HepG2 (cell line): ENCODE measurements around the gene LRRN1. TPM values are rescaled to one million over a fixed set of nuclear protein-coding genes. Genes with fewer than 3 reads are reported as not detected.

Source experiments
- ATAC-seq: fragments of 200-7000 bp; cut with Tn5 transposase; 3 replicates; pipeline ENCODE4 v1.9.1; 2020; ENCODE audit warnings: mild to moderate bottlenecking, moderate library complexity
- BruUV-seq: library from RNA; stranded (reverse); fragments of 400-500 nt; replicated peaks from 2 replicates; lab custom pipeline; 2021; lab: Mats Ljungman, UMichigan
- CTCF ChIA-PET: fragments of 300-600 bp; formaldehyde crosslinking; extraction: SDS; loops from one replicate; lab custom pipeline; 2021; ENCODE audit warnings: low total read pairs, inconsistent platforms, low intra/inter-chr PET ratio; lab: Yijun Ruan, JAX
- POLR2A ChIA-PET: fragments of 350-600 bp; sonication (Branson Sonifier 250); formaldehyde crosslinking; loops from one replicate; lab custom pipeline; 2020; ENCODE audit warnings: antibody characterized with exemption, inconsistent platforms; lab: Yijun Ruan, JAX
- DNase-seq: peaks from one replicate; pipeline ENCODE4 v3.0.0-alpha.2; 2015; ENCODE audit warnings: low spot score
- FAIRE-seq: peaks from 3 replicates; lab custom pipeline; 2011; peaks lifted over from hg19 to GRCh38; lab: Jason Lieb, UNC
- H2AFZ ChIP-seq: one replicate; pipeline ENCODE4 v1.6.1; 2011; ENCODE audit warnings: low read length, inconsistent platforms
- H3K27ac ChIP-seq: fragments of 300-600 bp; 3 replicates; pipeline ENCODE4 v1.8.0; 2011; ENCODE audit warnings: mixed run types, mild to moderate bottlenecking, mixed read lengths, low read length, inconsistent platforms; ENCODE audit not compliant: insufficient read depth; ENCODE audit errors: extremely low read length
- H3K27me3 ChIP-seq, 2 experiments: fragments of 200-600 bp in 1 of 2; 2 replicates in 1 of 2; 3 replicates in 1 of 2; pipeline versions ENCODE4 v1.6.0 to v1.8.0; 2011; ENCODE audit warnings: low read length in 2 of 2, mild to moderate bottlenecking in 2 of 2, moderate library complexity in 2 of 2, inconsistent platforms in 1 of 2; ENCODE audit not compliant: insufficient read depth in 2 of 2, control insufficient read depth in 1 of 2
- H3K36me3 ChIP-seq, 2 experiments: fragments of 200-600 bp in 1 of 2; replicated peaks in 1 of 2; 2 replicates in 1 of 2; 3 replicates in 1 of 2; pipeline versions ENCODE4 v1.5.1 to v1.8.0; 2011; ENCODE audit warnings: low read length in 2 of 2, inconsistent platforms in 1 of 2; ENCODE audit not compliant: insufficient read depth in 2 of 2, control insufficient read depth in 1 of 2
- H3K4me1 ChIP-seq: 2 replicates; pipeline ENCODE4 v1.5.1; 2012; ENCODE audit warnings: low read length, inconsistent platforms; ENCODE audit not compliant: insufficient read depth
- H3K4me2 ChIP-seq: 2 replicates; pipeline ENCODE4 v1.6.0; 2011; ENCODE audit warnings: low read depth, low read length, inconsistent platforms
- H3K4me3 ChIP-seq, 3 experiments: fragments of 200-600 bp in 1 of 3; sonication (generic), shearing (Covaris generic) in 1 of 3; replicated peaks in 1 of 3; 2 replicates each; pipeline ENCODE4 v1.5.1; 2011 to 2016; ENCODE audit warnings: low read length in 3 of 3, inconsistent platforms in 2 of 3, low read depth in 2 of 3, mild to moderate bottlenecking in 2 of 3, control low read depth in 1 of 3, mixed read lengths in 1 of 3; ENCODE audit not compliant: insufficient read depth in 1 of 3
- H3K79me2 ChIP-seq: one replicate; pipeline ENCODE4 v1.6.1; 2011; ENCODE audit warnings: low read length, inconsistent platforms; ENCODE audit not compliant: insufficient read depth
- H3K9ac ChIP-seq: 2 replicates; pipeline ENCODE4 v1.6.0; 2011; ENCODE audit warnings: mild to moderate bottlenecking, low read depth, low read length, inconsistent platforms; ENCODE audit not compliant: insufficient read depth
- H3K9me3 ChIP-seq: 2 replicates; pipeline ENCODE4 v1.5.1; 2012; ENCODE audit warnings: mild to moderate bottlenecking, low read length
- H4K20me1 ChIP-seq: 2 replicates; pipeline ENCODE4 v1.6.0; 2011; ENCODE audit warnings: inconsistent platforms, mild to moderate bottlenecking, low read length, moderate library complexity; ENCODE audit not compliant: insufficient read depth
- BRD4 ChIP-seq: sonication (generic); formaldehyde crosslinking; IDR thresholded peaks from 2 replicates; pipeline ENCODE4 v1.4.0; 2020; ENCODE audit warnings: missing genetic modification reagents
- FIP1L1 ChIP-seq: fragments of 200-400 bp; formaldehyde crosslinking; IDR thresholded peaks from 2 replicates; pipeline ENCODE4 v1.6.1; 2018; ENCODE audit warnings: low read depth, mild to moderate bottlenecking, low read length, moderate library complexity, borderline replicate concordance; ENCODE audit not compliant: insufficient read depth
- FOXP1 ChIP-seq, 2 experiments: fragments of 450-650 bp in 1 of 2; IDR thresholded peaks; 2 replicates each; pipeline ENCODE4 v1.6.1; 2017 to 2018; ENCODE audit warnings: antibody characterized with exemption in 1 of 2
- HNF1B ChIP-seq: sonication (generic); formaldehyde crosslinking; IDR thresholded peaks from 2 replicates; pipeline ENCODE4 v1.5.1; 2020; ENCODE audit warnings: mild to moderate bottlenecking, moderate library complexity, missing genetic modification reagents
- IRX3 ChIP-seq: sonication (generic); formaldehyde crosslinking; IDR thresholded peaks from 2 replicates; pipeline ENCODE4 v1.8.1; 2023; ENCODE audit warnings: mild to moderate bottlenecking, low read depth, missing genetic modification reagents, borderline replicate concordance
- ISL2 ChIP-seq: sonication (generic); formaldehyde crosslinking; IDR thresholded peaks from 2 replicates; pipeline ENCODE4 v1.5.0; 2020; ENCODE audit warnings: missing genetic modification reagents
- JARID2 ChIP-seq: sonication (generic); formaldehyde crosslinking; IDR thresholded peaks from 2 replicates; pipeline ENCODE4 v1.8.1; 2023; ENCODE audit warnings: missing genetic modification reagents, inconsistent platforms; ENCODE audit not compliant: insufficient replicate concordance
- KAT7 ChIP-seq: IDR thresholded peaks from 2 replicates; pipeline ENCODE4 v1.6.1; 2018; ENCODE audit warnings: borderline replicate concordance, missing compliant biosample characterization
- MEIS2 ChIP-seq: sonication (generic); formaldehyde crosslinking; IDR thresholded peaks from 2 replicates; pipeline ENCODE4 v1.9.0; 2021; ENCODE audit warnings: mild to moderate bottlenecking, missing genetic modification reagents
- PLSCR1 ChIP-seq: sonication (generic); formaldehyde crosslinking; IDR thresholded peaks from 2 replicates; pipeline ENCODE4 v1.5.0; 2020; ENCODE audit warnings: missing genetic modification reagents, mild to moderate bottlenecking, borderline replicate concordance
- POLR2AphosphoS5 ChIP-seq: IDR thresholded peaks from 2 replicates; pipeline ENCODE4 v1.6.1; 2012; ENCODE audit warnings: low read depth, low read length
- SMC3 ChIP-seq: IDR thresholded peaks from 2 replicates; pipeline ENCODE4 v1.6.1; 2011; ENCODE audit warnings: low read length, improper control_type of control experiment
- SRF ChIP-seq: IDR thresholded peaks from 2 replicates; pipeline ENCODE4 v1.6.1; 2011; ENCODE audit warnings: mild to moderate bottlenecking, low read depth, low read length, moderate library complexity
- TCF12 ChIP-seq, 2 experiments: fragments of 450-650 bp in 1 of 2; sonication (generic) in 1 of 2; formaldehyde crosslinking in 1 of 2; IDR thresholded peaks; 2 replicates each; pipeline versions ENCODE4 v1.6.1 to v1.8.0; 2017 to 2022; ENCODE audit warnings: antibody characterized with exemption in 1 of 2, mild to moderate bottlenecking in 1 of 2, missing genetic modification reagents in 1 of 2, moderate library complexity in 1 of 2
- TOE1 ChIP-seq: sonication (generic); formaldehyde crosslinking; IDR thresholded peaks from 2 replicates; pipeline ENCODE4 v1.4.0; 2020; ENCODE audit warnings: mild to moderate bottlenecking, missing genetic modification reagents
- YY1 ChIP-seq: IDR thresholded peaks from 2 replicates; pipeline ENCODE4 v1.6.1; 2011; ENCODE audit warnings: low read length, low read depth, moderate library complexity, mild to moderate bottlenecking; ENCODE audit not compliant: insufficient read depth, insufficient replicate concordance
- ZNF530 ChIP-seq: sonication (generic); formaldehyde crosslinking; IDR thresholded peaks from 2 replicates; pipeline ENCODE4 v1.5.0; 2020; ENCODE audit warnings: low read depth, mild to moderate bottlenecking, missing genetic modification reagents
- ZNF598 ChIP-seq: sonication (generic); formaldehyde crosslinking; IDR thresholded peaks from 2 replicates; pipeline ENCODE4 v1.5.1; 2020; ENCODE audit warnings: mild to moderate bottlenecking, missing genetic modification reagents, borderline replicate concordance
- ZNF780A ChIP-seq: sonication (generic); formaldehyde crosslinking; IDR thresholded peaks from 2 replicates; pipeline ENCODE4 v1.8.0; 2022; ENCODE audit warnings: mild to moderate bottlenecking, missing genetic modification reagents, moderate library complexity
- WGBS: methylation state at CpG from one replicate; pipeline ENCODE4 v1.1.6; 2017; ENCODE audit warnings: low lambda C conversion rate; 5-methylcytosine and 5-hydroxymethylcytosine counted together
- in situ Hi-C: cut with HindIII; loops from 2 replicates; pipeline ENCODE4 v1.10.0; 2017; ENCODE audit warnings: low pct_unique_long_range_greater_than_20kb; ENCODE audit not compliant: extremely low pct_ligation_motif_present
- intact Hi-C: fragments of 100-400 bp; cut with micrococcal nuclease; formaldehyde crosslinking; loops from one replicate; pipeline ENCODE4 v1.10.0; 2022; ENCODE audit not compliant: unreplicated experiment
- polyA plus RNA-seq, 8 experiments: library from polyadenylated mRNA; depleted of rRNA in 3 of 8; stranded (reverse) in 7 of 8; unstranded in 1 of 8; fragments of >200 nt; fragmentation: Illumina TruSeq in 4 of 8; extraction: Trizol in 4 of 8; gene quantifications; 2 replicates each; pipeline versions ENCODE4 v1.2.1 to v1.2.3, GENCODE V29; 2011 to 2016; ENCODE audit warnings: low read depth in 4 of 8, missing spikeins in 1 of 8, mixed read lengths in 1 of 8; ENCODE audit not compliant: insufficient read depth in 1 of 8
- total RNA-seq, 5 experiments: library from RNA; depleted of rRNA; stranded (reverse); fragments of >200 nt; fragmentation: Illumina TruSeq; extraction: Trizol; gene quantifications; 2 replicates each; pipeline ENCODE4 v1.2.3, GENCODE V29; 2016; ENCODE audit warnings: low read depth in 1 of 5

The LRRN1 gene
- total and polyA plus RNA-seq, 2 of the 13 experiments (the other 11 are each of a cell fraction or from before 2014, with no cell fraction given), result not detected

- CTCF ChIA-PET, result no interaction called here
- no peak for ATAC-seq
These were observed 16.0 kb downstream of the LRRN1 start for GRCh38 chr3:3815206-3815605.

More at GRCh38 chr3:3815206-3815605, 16.0 kb downstream of the LRRN1 start:
- 7% methylated on average over 1 of the region's 1 CpG for WGBS
- in situ Hi-C loops, result no loop called here
- Histone ChIP-seq H3K4me2 (no peak overlapping the region), H4K20me1 (no peaks in the 10 kb centered on the region), H3K27me3 (no peaks in the 10 kb centered on the region), H3K79me2 (no peaks in the 10 kb centered on the region), H3K4me3 (no peak overlapping the region), H3K27ac (no peak overlapping the region), H3K36me3 (no peaks in the 10 kb centered on the region), H2AFZ (no peak overlapping the region), H3K9ac (no peak overlapping the region), H3K9me3 (no peaks in the 10 kb centered on the region), H3K4me1 (no peaks in the 10 kb centered on the region)
- FAIRE-seq, result no peak
- intact Hi-C loops, result no loop called here
- no TSS peak for BruUV-seq
- TF ChIP-seq POLR2AphosphoS5 (no peak), SRF (no peak), BRD4 (CRISPR knock-in tag) (no peak), PLSCR1 (CRISPR knock-in tag) (no peak), KAT7 (no peak), MEIS2 (CRISPR knock-in tag) (no peak), TOE1 (CRISPR knock-in tag) (no peak), JARID2 (no peak), TCF12 (IDR thresholded peaks at IDR 0.05) (no peak), TCF12 (CRISPR knock-in tag; IDR thresholded peaks at IDR 0.05) (no peak), YY1 (no peak), FIP1L1 (no peak), ZNF780A (CRISPR knock-in tag) (no peak), HNF1B (CRISPR knock-in tag) (no peak), IRX3 (no peak), SMC3 (no peak), ZNF598 (no peak), ISL2 (CRISPR knock-in tag) (no peak), FOXP1 (IDR thresholded peaks at IDR 0.05) (no peak), FOXP1 (CRISPR knock-in tag; IDR thresholded peaks at IDR 0.05) (no peak), ZNF530 (no peak)
- no peak for DNase-seq
- POLR2A ChIA-PET, result no interaction called here
